IMR-90 (cell line): ENCODE results near the gene FIGLA.
"Not testable (repeated sequence)": the region's sequence is repeated elsewhere in the genome, so short reads cannot be mapped to it uniquely, and the experiment has no call there.

ENCODE experiments used
- BHLHE40 ChIP-seq: fragments of 150-350 bp; IDR thresholded peaks from 2 replicates; pipeline ENCODE4 v1.6.1; 2016; ENCODE audit warnings: mild to moderate bottlenecking, low read depth, low read length
- CEBPB ChIP-seq: IDR thresholded peaks from 2 replicates; pipeline ENCODE4 v1.6.1; 2012; ENCODE audit warnings: low read depth, low read length, improper control_type of control experiment
- MAZ ChIP-seq: IDR thresholded peaks from 2 replicates; pipeline ENCODE4 v1.6.1; 2012; ENCODE audit warnings: low read depth, mild to moderate bottlenecking, low read length, improper control_type of control experiment, moderate library complexity, borderline replicate concordance
- MXI1 ChIP-seq: IDR thresholded peaks from 2 replicates; pipeline ENCODE4 v1.6.1; 2012; ENCODE audit warnings: low read depth, mild to moderate bottlenecking, low read length, moderate library complexity, borderline replicate concordance
- POLR2A ChIP-seq: IDR thresholded peaks from 2 replicates; pipeline ENCODE4 v1.6.1; 2012; ENCODE audit warnings: mild to moderate bottlenecking, low read depth, low read length
- RFX5 ChIP-seq: IDR thresholded peaks from 2 replicates; pipeline ENCODE4 v1.8.0; 2012; ENCODE audit warnings: low read depth, mild to moderate bottlenecking, low read length, moderate library complexity
- SMC3 ChIP-seq: fragments of 150-350 bp; IDR thresholded peaks from 2 replicates; pipeline ENCODE4 v1.6.1; 2016; ENCODE audit warnings: low read depth, mild to moderate bottlenecking, antibody characterized with exemption, low read length, moderate library complexity
- TF ChIP-seq, protein P1 (sequence below): conservative IDR thresholded peaks from 2 replicates; pipeline ENCODE4 v1.5.1; 2012; ENCODE audit warnings: mild to moderate bottlenecking, low read depth, low read length, improper control_type of control experiment
- TF ChIP-seq, protein P2 (sequence below): fragments of 150-350 bp; IDR thresholded peaks from 2 replicates; pipeline ENCODE4 v1.6.1; 2016; ENCODE audit warnings: low read depth, mild to moderate bottlenecking, low read length, moderate library complexity, borderline replicate concordance
- TF ChIP-seq, protein P3 (sequence below): fragments of 150-350 bp; IDR thresholded peaks from 2 replicates; pipeline ENCODE4 v1.6.1; 2017; ENCODE audit warnings: mild to moderate bottlenecking, antibody characterized with exemption, low read length, low read depth

DNA sequence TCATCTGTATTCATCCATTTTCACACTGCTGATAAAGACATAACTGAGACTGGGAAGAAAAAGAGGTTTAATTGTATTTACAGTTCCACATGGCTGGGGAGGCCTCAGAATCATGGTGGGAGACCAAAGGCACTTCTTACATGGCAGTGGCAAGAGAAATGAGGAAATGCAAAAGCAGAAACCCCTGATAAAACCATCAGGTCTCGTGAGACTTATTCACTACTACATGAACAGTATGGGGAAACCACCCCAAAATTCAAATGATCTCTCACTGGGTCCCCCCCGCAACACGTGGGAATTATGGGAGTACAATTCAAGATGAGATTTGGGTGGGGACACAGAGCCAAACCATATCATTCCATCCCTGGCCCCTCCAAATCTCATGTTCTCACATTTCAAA lies 7.6 kb upstream of the FIGLA start:
- TF ChIP-seq, protein P1, sequence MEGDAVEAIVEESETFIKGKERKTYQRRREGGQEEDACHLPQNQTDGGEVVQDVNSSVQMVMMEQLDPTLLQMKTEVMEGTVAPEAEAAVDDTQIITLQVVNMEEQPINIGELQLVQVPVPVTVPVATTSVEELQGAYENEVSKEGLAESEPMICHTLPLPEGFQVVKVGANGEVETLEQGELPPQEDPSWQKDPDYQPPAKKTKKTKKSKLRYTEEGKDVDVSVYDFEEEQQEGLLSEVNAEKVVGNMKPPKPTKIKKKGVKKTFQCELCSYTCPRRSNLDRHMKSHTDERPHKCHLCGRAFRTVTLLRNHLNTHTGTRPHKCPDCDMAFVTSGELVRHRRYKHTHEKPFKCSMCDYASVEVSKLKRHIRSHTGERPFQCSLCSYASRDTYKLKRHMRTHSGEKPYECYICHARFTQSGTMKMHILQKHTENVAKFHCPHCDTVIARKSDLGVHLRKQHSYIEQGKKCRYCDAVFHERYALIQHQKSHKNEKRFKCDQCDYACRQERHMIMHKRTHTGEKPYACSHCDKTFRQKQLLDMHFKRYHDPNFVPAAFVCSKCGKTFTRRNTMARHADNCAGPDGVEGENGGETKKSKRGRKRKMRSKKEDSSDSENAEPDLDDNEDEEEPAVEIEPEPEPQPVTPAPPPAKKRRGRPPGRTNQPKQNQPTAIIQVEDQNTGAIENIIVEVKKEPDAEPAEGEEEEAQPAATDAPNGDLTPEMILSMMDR: not testable (repeated sequence)
- not testable (repeated sequence) for TF ChIP-seq SMC3, POLR2A, MXI1, RFX5, BHLHE40, MAZ, CEBPB
- TF ChIP-seq, protein P2, sequence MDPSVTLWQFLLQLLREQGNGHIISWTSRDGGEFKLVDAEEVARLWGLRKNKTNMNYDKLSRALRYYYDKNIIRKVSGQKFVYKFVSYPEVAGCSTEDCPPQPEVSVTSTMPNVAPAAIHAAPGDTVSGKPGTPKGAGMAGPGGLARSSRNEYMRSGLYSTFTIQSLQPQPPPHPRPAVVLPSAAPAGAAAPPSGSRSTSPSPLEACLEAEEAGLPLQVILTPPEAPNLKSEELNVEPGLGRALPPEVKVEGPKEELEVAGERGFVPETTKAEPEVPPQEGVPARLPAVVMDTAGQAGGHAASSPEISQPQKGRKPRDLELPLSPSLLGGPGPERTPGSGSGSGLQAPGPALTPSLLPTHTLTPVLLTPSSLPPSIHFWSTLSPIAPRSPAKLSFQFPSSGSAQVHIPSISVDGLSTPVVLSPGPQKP: not testable (repeated sequence)
- TF ChIP-seq, protein P3, sequence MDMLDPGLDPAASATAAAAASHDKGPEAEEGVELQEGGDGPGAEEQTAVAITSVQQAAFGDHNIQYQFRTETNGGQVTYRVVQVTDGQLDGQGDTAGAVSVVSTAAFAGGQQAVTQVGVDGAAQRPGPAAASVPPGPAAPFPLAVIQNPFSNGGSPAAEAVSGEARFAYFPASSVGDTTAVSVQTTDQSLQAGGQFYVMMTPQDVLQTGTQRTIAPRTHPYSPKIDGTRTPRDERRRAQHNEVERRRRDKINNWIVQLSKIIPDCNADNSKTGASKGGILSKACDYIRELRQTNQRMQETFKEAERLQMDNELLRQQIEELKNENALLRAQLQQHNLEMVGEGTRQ: not testable (repeated sequence)
